H1 (cell line): ENCODE results near the gene MIEF2. TPM values are rescaled to one million over a fixed set of nuclear protein-coding genes. Genes with fewer than 3 reads are reported as not detected.

Source experiments
- CTCF ChIA-PET: fragments of 300-600 bp; sonication (Branson Sonifier 250); formaldehyde crosslinking; loops from one replicate; lab custom pipeline; 2021; ENCODE audit not compliant: partially characterized antibody; lab: Charles Lee
- POLR2A ChIA-PET: fragments of 300-600 bp; sonication (Branson Sonifier 250); formaldehyde crosslinking; loops from one replicate; lab custom pipeline; 2021; ENCODE audit warnings: inconsistent platforms; ENCODE audit not compliant: partially characterized antibody; lab: Charles Lee
- DNase-seq, 2 experiments: peaks; one replicate each; pipeline versions ENCODE4 v3.0.0 to v3.0.0-alpha.2; 2010 to 2022; ENCODE audit warnings: low spot score in 2 of 2, low read depth in 1 of 2, mixed read lengths in 1 of 2
- FAIRE-seq: peaks from 2 replicates; lab custom pipeline; 2011; peaks lifted over from hg19 to GRCh38; lab: Jason Lieb, UNC
- H2AFZ ChIP-seq: 2 replicates; pipeline ENCODE4 v1.8.1; 2012; ENCODE audit warnings: low read length, inconsistent platforms
- H2AK5ac ChIP-seq: 2 replicates; pipeline ENCODE4 v1.6.1; 2013; ENCODE audit warnings: low read depth, low read length
- H2BK120ac ChIP-seq: replicated peaks from 2 replicates; pipeline ENCODE3; 2013; ENCODE audit warnings: low read depth, low read length, inconsistent platforms
- H2BK12ac ChIP-seq: 2 replicates; pipeline ENCODE4 v1.6.1; 2013; ENCODE audit warnings: low read depth, low read length
- H2BK15ac ChIP-seq: 2 replicates; pipeline ENCODE4 v1.6.1; 2013; ENCODE audit warnings: low read length
- H2BK20ac ChIP-seq: 2 replicates; pipeline ENCODE4 v1.6.1; 2013; ENCODE audit warnings: low read length
- H2BK5ac ChIP-seq: 2 replicates; pipeline ENCODE4 v1.6.1; 2013; ENCODE audit warnings: low read depth, low read length
- H3K14ac ChIP-seq: 2 replicates; pipeline ENCODE4 v1.6.1; 2013; ENCODE audit warnings: inconsistent platforms; ENCODE audit not compliant: insufficient read length
- H3K18ac ChIP-seq: 2 replicates; pipeline ENCODE4 v1.6.1; 2013; ENCODE audit warnings: low read length; ENCODE audit errors: extremely low read depth
- H3K23ac ChIP-seq: 2 replicates; pipeline ENCODE4 v1.6.1; 2013; ENCODE audit warnings: inconsistent platforms; ENCODE audit not compliant: insufficient read length
- H3K23me2 ChIP-seq: 2 replicates; pipeline ENCODE4 v1.6.1; 2013; ENCODE audit warnings: low read depth, low read length
- H3K27ac ChIP-seq: 2 replicates; pipeline ENCODE4 v1.6.1; 2011; ENCODE audit warnings: low read depth, low read length, inconsistent platforms
- H3K27me3 ChIP-seq, 4 experiments: replicated peaks in 1 of 4; 1 replicate in 1 of 4; 2 replicates in 3 of 4; pipeline versions ENCODE4 v1.6.1 to v1.8.1; 2011 to 2013; ENCODE audit warnings: low read length in 3 of 4, mild to moderate bottlenecking in 3 of 4, inconsistent platforms in 2 of 4, mixed read lengths in 2 of 4, moderate library complexity in 1 of 4; ENCODE audit not compliant: control insufficient read depth in 3 of 4, insufficient read depth in 3 of 4; ENCODE audit errors: extremely low read depth in 1 of 4
- H3K36me3 ChIP-seq, 4 experiments: 2 replicates each; pipeline versions ENCODE4 v1.6.1 to v1.8.1; 2011 to 2013; ENCODE audit warnings: mild to moderate bottlenecking in 4 of 4, low read length in 3 of 4, moderate library complexity in 2 of 4, control low read depth in 1 of 4, inconsistent platforms in 1 of 4; ENCODE audit not compliant: insufficient read depth in 4 of 4, control insufficient read depth in 2 of 4
- H3K4ac ChIP-seq: replicated peaks from 2 replicates; pipeline ENCODE3; 2013; ENCODE audit warnings: low read length, low read depth, mixed read lengths, inconsistent platforms; ENCODE audit not compliant: insufficient read length
- H3K4me1 ChIP-seq, 4 experiments: replicated peaks in 1 of 4; 1 replicate in 1 of 4; 2 replicates in 3 of 4; pipeline versions ENCODE4 v1.6.1 to v1.8.1; 2011 to 2013; ENCODE audit warnings: low read length in 3 of 4, inconsistent platforms in 2 of 4, mixed read lengths in 1 of 4; ENCODE audit not compliant: insufficient read depth in 4 of 4, control insufficient read depth in 3 of 4
- H3K4me2 ChIP-seq, 2 experiments: 2 replicates each; pipeline versions ENCODE4 v1.6.1 to v1.8.1; 2011 to 2013; ENCODE audit warnings: low read depth in 2 of 2, low read length in 2 of 2, control low read depth in 1 of 2, inconsistent platforms in 1 of 2, mild to moderate bottlenecking in 1 of 2; ENCODE audit not compliant: insufficient read depth in 1 of 2
- H3K4me3 ChIP-seq, 4 experiments: fragments of 200-600, 300-600 bp in 1 of 4; sonication (generic), shearing (Covaris generic), sonication (Bioruptor Twin) in 1 of 4; 2 replicates each; pipeline versions ENCODE4 v1.5.1 to v1.8.1; 2011 to 2016; ENCODE audit warnings: low read length in 4 of 4, low read depth in 3 of 4, control low read depth in 2 of 4, inconsistent platforms in 2 of 4, mild to moderate bottlenecking in 2 of 4, mixed read lengths in 1 of 4, moderate library complexity in 1 of 4; ENCODE audit not compliant: insufficient read depth in 2 of 4; ENCODE audit errors: extremely low read depth in 1 of 4
- H3K56ac ChIP-seq: replicated peaks from 2 replicates; pipeline ENCODE3; 2013; ENCODE audit warnings: low read depth, mild to moderate bottlenecking, mixed read lengths, low read length, inconsistent platforms; ENCODE audit not compliant: insufficient read length
- H3K79me1 ChIP-seq: 2 replicates; pipeline ENCODE4 v1.6.1; 2013; ENCODE audit warnings: low read depth, low read length, control low read depth
- H3K79me2 ChIP-seq, 2 experiments: 2 replicates each; pipeline versions ENCODE4 v1.6.1 to v1.8.1; 2012 to 2013; ENCODE audit warnings: low read length in 2 of 2, mild to moderate bottlenecking in 2 of 2, inconsistent platforms in 1 of 2; ENCODE audit not compliant: insufficient read depth in 2 of 2, control insufficient read depth in 1 of 2
- H3K9ac ChIP-seq, 4 experiments: replicated peaks in 1 of 4; 1 replicate in 1 of 4; 2 replicates in 3 of 4; pipeline versions ENCODE4 v1.6.1 to v1.8.1; 2011 to 2013; ENCODE audit warnings: low read depth in 3 of 4, low read length in 3 of 4, control low read depth in 2 of 4, mild to moderate bottlenecking in 2 of 4, moderate library complexity in 2 of 4, inconsistent platforms in 1 of 4; ENCODE audit errors: extremely low read depth in 1 of 4
- H3K9me3 ChIP-seq, 2 experiments: 2 replicates each; pipeline versions ENCODE4 v1.6.1 to v1.8.1; 2012 to 2013; ENCODE audit warnings: mild to moderate bottlenecking in 2 of 2, moderate library complexity in 2 of 2, control low read depth in 1 of 2, inconsistent platforms in 1 of 2, low read depth in 1 of 2, low read length in 1 of 2, mixed read lengths in 1 of 2; ENCODE audit not compliant: insufficient read depth in 2 of 2
- H4K20me1 ChIP-seq, 2 experiments: replicated peaks in 1 of 2; 2 replicates each; pipeline versions ENCODE3 to v1.8.1; 2011 to 2013; ENCODE audit warnings: inconsistent platforms in 2 of 2, low read length in 2 of 2, mild to moderate bottlenecking in 1 of 2; ENCODE audit not compliant: insufficient read depth in 2 of 2, control insufficient read depth in 1 of 2
- H4K5ac ChIP-seq: 2 replicates; pipeline ENCODE4 v1.6.1; 2013; ENCODE audit warnings: low read length, low read depth, mixed read lengths, inconsistent platforms; ENCODE audit not compliant: insufficient read length
- H4K8ac ChIP-seq: 2 replicates; pipeline ENCODE4 v1.8.0; 2013; ENCODE audit warnings: mild to moderate bottlenecking, moderate library complexity, low read length, inconsistent platforms; ENCODE audit not compliant: insufficient read depth; ENCODE audit errors: extremely low read depth
- H4K91ac ChIP-seq: replicated peaks from 2 replicates; pipeline ENCODE3; 2013; ENCODE audit warnings: low read length, mixed read lengths, inconsistent platforms; ENCODE audit not compliant: insufficient read length
- ASH2L ChIP-seq: fragments of 200-600, 300-600 bp; sonication (generic); IDR thresholded peaks from one replicate; pipeline ENCODE4 v1.7.1; 2017; ENCODE audit warnings: low read length
- CREB1 ChIP-seq: IDR thresholded peaks from 2 replicates; pipeline ENCODE4 v1.6.1; 2012; ENCODE audit warnings: inconsistent platforms
- EP300 ChIP-seq, 2 experiments: IDR thresholded peaks; 1 replicate in 1 of 2; 2 replicates in 1 of 2; pipeline ENCODE4 v1.6.1; 2011 to 2012; ENCODE audit warnings: low read depth in 2 of 2, low read length in 2 of 2, mild to moderate bottlenecking in 2 of 2, borderline replicate concordance in 1 of 2, inconsistent platforms in 1 of 2, moderate library complexity in 1 of 2
- HDAC2 ChIP-seq, 2 experiments: fragments of 300-600 bp in 1 of 2; sonication (generic) in 1 of 2; IDR thresholded peaks; 2 replicates each; pipeline ENCODE4 v1.6.1; 2011 to 2012; ENCODE audit warnings: low read depth in 2 of 2, low read length in 2 of 2, mild to moderate bottlenecking in 2 of 2, moderate library complexity in 2 of 2, borderline replicate concordance in 1 of 2, inconsistent platforms in 1 of 2
- KDM5A ChIP-seq: fragments of 200-600 bp; IDR thresholded peaks from 2 replicates; pipeline ENCODE4 v1.7.1; 2012; ENCODE audit warnings: mild to moderate bottlenecking, low read length, inconsistent platforms, mixed read lengths
- MAFK ChIP-seq: IDR thresholded peaks from 2 replicates; pipeline ENCODE4 v1.6.1; 2012; ENCODE audit warnings: low read depth, mild to moderate bottlenecking, improper control_type of control experiment, low read length
- SIRT6 ChIP-seq: IDR thresholded peaks from one replicate; pipeline ENCODE4 v1.7.1; 2012; ENCODE audit warnings: low read length, inconsistent platforms
- SIX5 ChIP-seq: IDR thresholded peaks from 2 replicates; pipeline ENCODE4 v1.6.1; 2011; ENCODE audit warnings: mild to moderate bottlenecking, low read depth, low read length
- TCF12 ChIP-seq: IDR thresholded peaks from 2 replicates; pipeline ENCODE4 v1.6.1; 2011; ENCODE audit warnings: low read depth, mild to moderate bottlenecking, low read length
- ZNF274 ChIP-seq: IDR thresholded peaks from 2 replicates; pipeline ENCODE4 v1.7.0; 2012; ENCODE audit warnings: low read length, borderline replicate concordance; ENCODE audit errors: extremely low read depth
- WGBS, 2 experiments: shearing (Covaris generic) in 1 of 2; methylation state at CpG; one replicate each; pipeline versions ENCODE4 v1.1.6 to v1.1.7; 2013 to 2015; ENCODE audit warnings: low lambda C conversion rate in 2 of 2, mixed read lengths in 2 of 2, inconsistent platforms in 1 of 2, low coverage in 1 of 2, missing lambda C conversion rate in 1 of 2; ENCODE audit not compliant: insufficient replicate concordance in 2 of 2, insufficient coverage in 1 of 2, insufficient read length in 1 of 2; ENCODE audit errors: extremely low coverage in 1 of 2, missing lambda C conversion rate in 1 of 2; 5-methylcytosine and 5-hydroxymethylcytosine counted together
- polyA plus RNA-seq, 7 experiments: library from polyadenylated mRNA; depleted of rRNA in 3 of 7; stranded (reverse) in 5 of 7; unstranded in 2 of 7; fragments of >200 nt in 5 of 7; fragments of 200-250 nt in 2 of 7; gene quantifications; 1 replicate in 5 of 7; 2 replicates in 1 of 7; 4 replicates in 1 of 7; pipeline versions ENCODE4 v1.2.1 to v1.2.3, GENCODE V29; 2011 to 2013; ENCODE audit warnings: missing spikeins in 2 of 7, mixed read lengths in 2 of 7
- total RNA-seq: library from RNA; stranded (reverse); fragmentation: NEBNext Ultra II Directional; extraction: Animal tissue kit (Norgen Biotek cat#: 25700); gene quantifications from 2 replicates; pipeline ENCODE4 v1.2.1, GENCODE V29; 2021
- TF ChIP-seq, protein P1 (sequence below): IDR thresholded peaks from 2 replicates; pipeline ENCODE4 v1.6.1; 2012; ENCODE audit warnings: inconsistent platforms

The MIEF2 gene
- total and polyA plus RNA-seq, 2 of the 8 experiments (the other 6 are each of a cell fraction or from before 2014, with no cell fraction given): 9.9 to 24.9 TPM

- DNase-seq (no peak), FAIRE-seq (no peak)
- peaks cover 14% of the 10 kb centered on the region for H3K23me2 ChIP-seq
- peaks cover 4 to 9% of the 10 kb centered on the region in 2 experiments for H4K20me1 ChIP-seq
- no peaks in the 10 kb centered on the region for H3K27me3 ChIP-seq
- H3K56ac ChIP-seq: no peak overlapping the region
- peak overlapping the region; percentile 81 for H3K18ac ChIP-seq
- peaks cover 0 to 26% of the 10 kb centered on the region in 2 experiments; a peak in 1 of 4 replicates for H3K79me2 ChIP-seq
- H4K91ac ChIP-seq: no peak overlapping the region
- ChIA-PET CTCF (interaction anchor here (1.1 to 1.2 kb wide), 4 partner anchors 8 to 44 kb away, joined by 3 to 6 read pairs (median 4); no protein-coding TSS in a partner anchor), POLR2A (interaction anchor here (0.9 to 11.5 kb wide), 12 partner anchors 13 to 102 kb away, joined by 3 to 171 read pairs (median 4); partner anchors contain the start of gene SHMT1)
- peak overlapping the region; percentile 19; the same call in 1 of the 2 replicates for H4K8ac ChIP-seq
- no peak overlapping the region for H2BK20ac ChIP-seq
- WGBS, 2 experiments: 81% methylated on average over 22 of the region's 22 CpGs; no CpG with 5 or more reads in 1 of the 2 experiments
- H2BK12ac ChIP-seq: 0 out of 2 replicates have a peak overlapping the region, but pooled peaks have one; percentile 0
- peak overlapping the region; percentile 61 for H2AFZ ChIP-seq
- 0 out of 2 replicates have a peak overlapping the region, but pooled peaks have one; percentile 0 for H2BK15ac ChIP-seq
- H3K9me3 ChIP-seq: no peaks in the 10 kb centered on the region
- H3K36me3 ChIP-seq: peaks cover 5 to 34% (median 14%) of the 10 kb centered on the region in 4 experiments
- H3K14ac ChIP-seq: no peak overlapping the region
- H3K4me3 ChIP-seq: peak overlapping the region; percentile 76 to 88 (median 84); a peak in 5 of 8 replicates
- H3K27ac ChIP-seq: no peak overlapping the region; the same call in 1 of the 2 replicates
- peak overlapping the region; percentile 44; the same call in 1 of the 2 replicates for H2BK5ac ChIP-seq
- H3K9ac ChIP-seq: no peak overlapping the region
- no peak overlapping the region for H3K23ac ChIP-seq
- peak overlapping the region; percentile 64 to 79 for H3K4me2 ChIP-seq
- H2BK120ac ChIP-seq: no peak overlapping the region
- no peak overlapping the region for H2AK5ac ChIP-seq
- H3K79me1 ChIP-seq: peaks cover 18% of the 10 kb centered on the region
- H3K4ac ChIP-seq: peak overlapping the region; percentile 2
- no peak overlapping the region for H4K5ac ChIP-seq
- peaks cover 4 to 37% (median 20%) of the 10 kb centered on the region in 4 experiments for H3K4me1 ChIP-seq
- TF ChIP-seq CREB1: no peak
- no peak for TF ChIP-seq SIRT6
- no peak for TF ChIP-seq ZNF274
- TF ChIP-seq HDAC2 (IDR thresholded peaks at IDR 0.05; ENCODE audit: borderline replicate concordance in 1 of 2, low read depth in 2 of 2, low read length in 2 of 2): 0 out of 4 replicates have a peak, but pooled peaks of 1 of the 2 experiments have one; percentile 42
- no peak for TF ChIP-seq TCF12
- TF ChIP-seq MAFK: no peak
- TF ChIP-seq, protein P1, sequence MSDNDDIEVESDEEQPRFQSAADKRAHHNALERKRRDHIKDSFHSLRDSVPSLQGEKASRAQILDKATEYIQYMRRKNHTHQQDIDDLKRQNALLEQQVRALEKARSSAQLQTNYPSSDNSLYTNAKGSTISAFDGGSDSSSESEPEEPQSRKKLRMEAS: no peak
- TF ChIP-seq KDM5A: no peak
- no peak for TF ChIP-seq SIX5
- no peak for TF ChIP-seq EP300 (IDR thresholded peaks at IDR 0.05; ENCODE audit: borderline replicate concordance in 1 of 2, low read depth in 2 of 2, low read length in 2 of 2)
- no peak for TF ChIP-seq ASH2L
These were observed 686 bp upstream of the MIEF2 start for GRCh38 chr17:18259621-18260331.
